Activated CD8-positive, alpha-beta T cell treated with anti-CD3 and anti-CD28 coated beads for 36 hours (primary cell): ENCODE data around the gene RET. TPM values are rescaled to one million over a fixed set of nuclear protein-coding genes. Genes with fewer than 3 reads are reported as not detected.

Experiments
- ATAC-seq: fragments of 200-7000 bp; cut with Tn5 transposase; one replicate; pipeline ENCODE4 v1.10.0; 2021; ENCODE audit warnings: mild to moderate bottlenecking, moderate library complexity
- CTCF ChIA-PET: fragments of 350-600 bp; sonication (Branson Sonifier 250); formaldehyde crosslinking; loops from one replicate; lab custom pipeline; 2021; ENCODE audit warnings: antibody characterized with exemption; lab: Charles Lee
- POLR2A ChIA-PET: fragments of 350-600 bp; sonication (Branson Sonifier 250); formaldehyde crosslinking; loops from one replicate; lab custom pipeline; 2021; ENCODE audit warnings: antibody characterized with exemption; lab: Charles Lee
- DNase-seq: peaks from one replicate; pipeline ENCODE4 v3.0.0-alpha.2; 2020
- H3K27ac Mint-ChIP-seq: one replicate; pipeline ENCODE4 v1.8.0; 2021; ENCODE audit warnings: mild to moderate bottlenecking, mixed read lengths
- H3K27me3 Mint-ChIP-seq: one replicate; pipeline ENCODE4 v1.8.0; 2021; ENCODE audit warnings: mixed read lengths
- H3K36me3 Mint-ChIP-seq: one replicate; pipeline ENCODE4 v1.8.0; 2021; ENCODE audit warnings: low read depth, mixed read lengths
- H3K4me1 Mint-ChIP-seq: one replicate; pipeline ENCODE4 v1.8.0; 2021; ENCODE audit warnings: low read depth, mixed read lengths
- H3K4me3 Mint-ChIP-seq: one replicate; pipeline ENCODE4 v1.8.0; 2021; ENCODE audit warnings: mild to moderate bottlenecking, moderate library complexity, mixed read lengths
- H3K9me3 Mint-ChIP-seq: one replicate; pipeline ENCODE4 v1.8.0; 2021; ENCODE audit warnings: mixed read lengths
- CTCF ChIP-seq: fragments of 200-600 bp; IDR thresholded peaks from one replicate; pipeline ENCODE4 v1.8.0; 2022; ENCODE audit warnings: antibody characterized with exemption, mild to moderate bottlenecking
- intact Hi-C: fragments of 100-400 bp; cut with micrococcal nuclease; formaldehyde crosslinking; loops from one replicate; pipeline ENCODE4 v1.10.0; 2022
- total RNA-seq, 2 experiments: library from RNA; stranded (reverse); gene quantifications; one replicate each; pipeline ENCODE4 v1.2.3, GENCODE V29; 2021

RET gene
- total RNA-seq, 2 experiments from 2014 or later, result 0.13 to 0.47 TPM

- H3K36me3 Mint-ChIP-seq, result peaks cover 35% of the 10 kb centered on the region
- peaks cover 61% of the 10 kb centered on the region for H3K4me1 Mint-ChIP-seq
- no peak for TF ChIP-seq CTCF
- ATAC-seq, result peak; percentile 87
- ChIA-PET POLR2A (interaction anchor here (0.7 to 1.5 kb wide), 6 partner anchors 10 to 260 kb away, joined by 3 to 8 read pairs (median 4); partner anchors contain the start of gene CSGALNACT2), CTCF (interaction anchor here (0.7 to 2.1 kb wide), 6 partner anchors 9 to 44 kb away, joined by 3 to 6 read pairs (median 3); no protein-coding TSS in a partner anchor)
- no peak overlapping the region for H3K4me3 Mint-ChIP-seq
- no peaks in the 10 kb centered on the region for H3K27me3 Mint-ChIP-seq
- H3K27ac Mint-ChIP-seq, result peak overlapping the region; percentile 89
- no peaks in the 10 kb centered on the region for H3K9me3 Mint-ChIP-seq
- DNase-seq, result peak; percentile 78
- intact Hi-C loops, result loop anchor here (2.0 kb wide), 1 partner anchor 21 kb away; the partner anchor contains the start of gene CSGALNACT2
These were observed 83.4 kb downstream of the RET start for GRCh38 chr10:43160046-43160920.

GRCh38 chr10:43160921-43161255 is 84.0 kb downstream of the RET start:
- Mint-ChIP-seq H3K4me3 (no peak overlapping the region), H3K4me1 (peaks cover 55% of the 10 kb centered on the region), H3K9me3 (no peaks in the 10 kb centered on the region), H3K36me3 (peaks cover 35% of the 10 kb centered on the region), H3K27ac (peak overlapping the region; percentile 89), H3K27me3 (no peaks in the 10 kb centered on the region)
- intact Hi-C loops, result loop anchor here (2.0 kb wide), 1 partner anchor 22 kb away; the partner anchor contains the start of gene CSGALNACT2
- peak; percentile 86 for ATAC-seq
- ChIA-PET CTCF (interaction anchor here (1.1 to 2.1 kb wide), 5 partner anchors 9 to 44 kb away, joined by 3 to 6 read pairs (median 3); no protein-coding TSS in a partner anchor), POLR2A (interaction anchor here (0.7 to 0.9 kb wide), 3 partner anchors 20 to 260 kb away, joined by 3 to 5 read pairs (median 3); partner anchors contain the start of gene CSGALNACT2)
- TF ChIP-seq CTCF, result no peak
- DNase-seq, result peak; percentile 52

GRCh38 chr10:43162604-43163003 is 85.7 kb downstream of the RET start:
- intact Hi-C loops, result no loop called here
- Mint-ChIP-seq H3K9me3 (no peaks in the 10 kb centered on the region), H3K36me3 (peaks cover 34% of the 10 kb centered on the region), H3K27ac (peak overlapping the region; percentile 74), H3K27me3 (no peaks in the 10 kb centered on the region), H3K4me1 (peaks cover 52% of the 10 kb centered on the region), H3K4me3 (no peak overlapping the region)
- ChIA-PET CTCF (no interaction called here), POLR2A (interaction anchor here (0.8 to 1.1 kb wide), 5 partner anchors 10 to 40 kb away, joined by 3 to 5 read pairs (median 3); partner anchors contain the start of gene CSGALNACT2)
- ATAC-seq (no peak), DNase-seq (peak; percentile 27)
- no peak for TF ChIP-seq CTCF

- no peak for TF ChIP-seq CTCF
- Mint-ChIP-seq H3K4me1 (peaks cover 37% of the 10 kb centered on the region), H3K9me3 (no peaks in the 10 kb centered on the region), H3K36me3 (peaks cover 45% of the 10 kb centered on the region), H3K27me3 (no peaks in the 10 kb centered on the region), H3K4me3 (no peak overlapping the region), H3K27ac (no peak overlapping the region)
- ChIA-PET CTCF (interaction anchor here (0.7 kb wide), 1 partner anchor 26 kb away, joined by 3 read pairs; no protein-coding TSS in a partner anchor), POLR2A (no interaction called here)
- DNase-seq (no peak), ATAC-seq (peak; percentile 34)
- intact Hi-C loops, result no loop called here
These were observed 89.5 kb downstream of the RET start for GRCh38 chr10:43166207-43166879.
